GM12878 (cell line): ENCODE results near the gene UNC13D.

Source experiments
- EP300 ChIP-seq, 2 experiments: fragments of 150-350 bp in 1 of 2; IDR thresholded peaks; 2 replicates each; pipeline ENCODE4 v1.6.1; 2011 to 2012; ENCODE audit warnings: low read depth in 2 of 2, low read length in 2 of 2, borderline replicate concordance in 1 of 2, improper control_type of control experiment in 1 of 2, inconsistent platforms in 1 of 2; ENCODE audit not compliant: control insufficient read depth in 1 of 2
- HDAC2 ChIP-seq: fragments of 200-600 bp; sonication (generic); IDR thresholded peaks from 2 replicates; pipeline ENCODE4 v1.6.1; 2017
- IKZF2 ChIP-seq, 2 experiments: fragments of 450-650 bp; IDR thresholded peaks; 2 replicates each; pipeline ENCODE4 v1.6.1; 2017; ENCODE audit warnings: mild to moderate bottlenecking in 2 of 2, moderate library complexity in 2 of 2
- JUNB ChIP-seq: IDR thresholded peaks from 2 replicates; pipeline ENCODE4 v1.6.1; 2016; ENCODE audit warnings: antibody characterized with exemption, mild to moderate bottlenecking
- NRF1 ChIP-seq: conservative IDR thresholded peaks from 2 replicates; pipeline ENCODE4 v1.6.1; 2011; ENCODE audit warnings: mild to moderate bottlenecking, low read depth, low read length, improper control_type of control experiment
- POLR2A ChIP-seq: IDR thresholded peaks from 2 replicates; pipeline ENCODE4 v1.6.1; 2011; ENCODE audit warnings: low read depth, mild to moderate bottlenecking, low read length
- POLR2AphosphoS5 ChIP-seq: IDR thresholded peaks from 2 replicates; pipeline ENCODE4 v1.6.1; 2011; ENCODE audit warnings: mild to moderate bottlenecking, low read length, inconsistent platforms
- RCOR1 ChIP-seq: conservative IDR thresholded peaks from 2 replicates; pipeline ENCODE4 v1.6.1; 2012; ENCODE audit warnings: low read depth, low read length, improper control_type of control experiment
- SP1 ChIP-seq: IDR thresholded peaks from one replicate; pipeline ENCODE4 v1.6.1; 2011; ENCODE audit warnings: low read depth, low read length
- TCF7 ChIP-seq: IDR thresholded peaks from 2 replicates; pipeline ENCODE4 v1.6.1; 2014; ENCODE audit warnings: antibody characterized with exemption, borderline replicate concordance
- ZBED1 ChIP-seq: IDR thresholded peaks from 2 replicates; pipeline ENCODE4 v1.6.1; 2016; ENCODE audit warnings: borderline replicate concordance
- ZBTB4 ChIP-seq: fragments of 450-650 bp; formaldehyde crosslinking; IDR thresholded peaks from 2 replicates; pipeline ENCODE4 v1.4.0; 2022; ENCODE audit warnings: mild to moderate bottlenecking, moderate library complexity
- TF ChIP-seq, protein P1 (sequence below): IDR thresholded peaks from 2 replicates; pipeline ENCODE4 v1.6.1; 2012; ENCODE audit warnings: low read depth, low read length, improper control_type of control experiment
- TF ChIP-seq, protein P2 (sequence below), 3 experiments: IDR thresholded peaks in 2 of 3; conservative IDR thresholded peaks in 1 of 3; 2 replicates each; pipeline ENCODE4 v1.5.1; 2011; ENCODE audit warnings: low read depth in 3 of 3, low read length in 3 of 3, mild to moderate bottlenecking in 3 of 3, control low read depth in 2 of 3, moderate library complexity in 2 of 3, inconsistent platforms in 1 of 3, mixed read lengths in 1 of 3; ENCODE audit not compliant: control insufficient read depth in 2 of 3, insufficient read depth in 1 of 3; ENCODE audit errors: extremely low read depth in 1 of 3

GRCh38 chr17:75812096-75813013 is 31.8 kb downstream of the UNC13D start:
- TF ChIP-seq TCF7 (no peak), ZBTB4 (CRISPR knock-in tag) (no peak), EP300 (IDR thresholded peaks at IDR 0.05; ENCODE audit: borderline replicate concordance in 1 of 2, control insufficient read depth in 1 of 2, low read depth in 2 of 2, low read length in 2 of 2) (no peak), RCOR1 (no peak), SP1 (no peak), POLR2AphosphoS5 (no peak), ZBED1 (no peak), HDAC2 (no peak), JUNB (no peak), IKZF2 (IDR thresholded peaks at IDR 0.05) (no peak), POLR2A (no peak), NRF1 (no peak)
- TF ChIP-seq, protein P1, sequence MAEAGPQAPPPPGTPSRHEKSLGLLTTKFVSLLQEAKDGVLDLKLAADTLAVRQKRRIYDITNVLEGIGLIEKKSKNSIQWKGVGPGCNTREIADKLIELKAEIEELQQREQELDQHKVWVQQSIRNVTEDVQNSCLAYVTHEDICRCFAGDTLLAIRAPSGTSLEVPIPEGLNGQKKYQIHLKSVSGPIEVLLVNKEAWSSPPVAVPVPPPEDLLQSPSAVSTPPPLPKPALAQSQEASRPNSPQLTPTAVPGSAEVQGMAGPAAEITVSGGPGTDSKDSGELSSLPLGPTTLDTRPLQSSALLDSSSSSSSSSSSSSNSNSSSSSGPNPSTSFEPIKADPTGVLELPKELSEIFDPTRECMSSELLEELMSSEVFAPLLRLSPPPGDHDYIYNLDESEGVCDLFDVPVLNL: no peak
- TF ChIP-seq, protein P2, sequence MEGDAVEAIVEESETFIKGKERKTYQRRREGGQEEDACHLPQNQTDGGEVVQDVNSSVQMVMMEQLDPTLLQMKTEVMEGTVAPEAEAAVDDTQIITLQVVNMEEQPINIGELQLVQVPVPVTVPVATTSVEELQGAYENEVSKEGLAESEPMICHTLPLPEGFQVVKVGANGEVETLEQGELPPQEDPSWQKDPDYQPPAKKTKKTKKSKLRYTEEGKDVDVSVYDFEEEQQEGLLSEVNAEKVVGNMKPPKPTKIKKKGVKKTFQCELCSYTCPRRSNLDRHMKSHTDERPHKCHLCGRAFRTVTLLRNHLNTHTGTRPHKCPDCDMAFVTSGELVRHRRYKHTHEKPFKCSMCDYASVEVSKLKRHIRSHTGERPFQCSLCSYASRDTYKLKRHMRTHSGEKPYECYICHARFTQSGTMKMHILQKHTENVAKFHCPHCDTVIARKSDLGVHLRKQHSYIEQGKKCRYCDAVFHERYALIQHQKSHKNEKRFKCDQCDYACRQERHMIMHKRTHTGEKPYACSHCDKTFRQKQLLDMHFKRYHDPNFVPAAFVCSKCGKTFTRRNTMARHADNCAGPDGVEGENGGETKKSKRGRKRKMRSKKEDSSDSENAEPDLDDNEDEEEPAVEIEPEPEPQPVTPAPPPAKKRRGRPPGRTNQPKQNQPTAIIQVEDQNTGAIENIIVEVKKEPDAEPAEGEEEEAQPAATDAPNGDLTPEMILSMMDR (IDR thresholded peaks at IDR 0.05 in 2 of 3, conservative IDR thresholded peaks at IDR 0.05 in 1 of 3; ENCODE audit: control insufficient read depth in 2 of 3, extremely low read depth in 1 of 3, insufficient read depth in 1 of 3, low read depth in 3 of 3, low read length in 3 of 3): no peak
